Fibroblast of pulmonary artery (primary cell): ENCODE results near the gene ITIH1.
"Not testable (repeated sequence)": the region's sequence is repeated elsewhere in the genome, so short reads cannot be mapped to it uniquely, and the experiment has no call there.

Source experiments
- DNase-seq: peaks from one replicate; pipeline ENCODE4 v3.0.0-alpha.2; 2010; ENCODE audit warnings: low read depth
- H3K4me3 ChIP-seq: replicated peaks from 2 replicates; pipeline ENCODE4 v1.5.1; 2011; ENCODE audit warnings: low read depth, mild to moderate bottlenecking, control low read depth, low read length, moderate library complexity
- CTCF ChIP-seq: IDR thresholded peaks from 2 replicates; pipeline ENCODE4 v1.5.1; 2011; ENCODE audit warnings: mild to moderate bottlenecking, control low read depth, low read length, inconsistent platforms; ENCODE audit errors: missing control alignments

Gene ITIH1, protein sequence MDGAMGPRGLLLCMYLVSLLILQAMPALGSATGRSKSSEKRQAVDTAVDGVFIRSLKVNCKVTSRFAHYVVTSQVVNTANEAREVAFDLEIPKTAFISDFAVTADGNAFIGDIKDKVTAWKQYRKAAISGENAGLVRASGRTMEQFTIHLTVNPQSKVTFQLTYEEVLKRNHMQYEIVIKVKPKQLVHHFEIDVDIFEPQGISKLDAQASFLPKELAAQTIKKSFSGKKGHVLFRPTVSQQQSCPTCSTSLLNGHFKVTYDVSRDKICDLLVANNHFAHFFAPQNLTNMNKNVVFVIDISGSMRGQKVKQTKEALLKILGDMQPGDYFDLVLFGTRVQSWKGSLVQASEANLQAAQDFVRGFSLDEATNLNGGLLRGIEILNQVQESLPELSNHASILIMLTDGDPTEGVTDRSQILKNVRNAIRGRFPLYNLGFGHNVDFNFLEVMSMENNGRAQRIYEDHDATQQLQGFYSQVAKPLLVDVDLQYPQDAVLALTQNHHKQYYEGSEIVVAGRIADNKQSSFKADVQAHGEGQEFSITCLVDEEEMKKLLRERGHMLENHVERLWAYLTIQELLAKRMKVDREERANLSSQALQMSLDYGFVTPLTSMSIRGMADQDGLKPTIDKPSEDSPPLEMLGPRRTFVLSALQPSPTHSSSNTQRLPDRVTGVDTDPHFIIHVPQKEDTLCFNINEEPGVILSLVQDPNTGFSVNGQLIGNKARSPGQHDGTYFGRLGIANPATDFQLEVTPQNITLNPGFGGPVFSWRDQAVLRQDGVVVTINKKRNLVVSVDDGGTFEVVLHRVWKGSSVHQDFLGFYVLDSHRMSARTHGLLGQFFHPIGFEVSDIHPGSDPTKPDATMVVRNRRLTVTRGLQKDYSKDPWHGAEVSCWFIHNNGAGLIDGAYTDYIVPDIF

DNA sequence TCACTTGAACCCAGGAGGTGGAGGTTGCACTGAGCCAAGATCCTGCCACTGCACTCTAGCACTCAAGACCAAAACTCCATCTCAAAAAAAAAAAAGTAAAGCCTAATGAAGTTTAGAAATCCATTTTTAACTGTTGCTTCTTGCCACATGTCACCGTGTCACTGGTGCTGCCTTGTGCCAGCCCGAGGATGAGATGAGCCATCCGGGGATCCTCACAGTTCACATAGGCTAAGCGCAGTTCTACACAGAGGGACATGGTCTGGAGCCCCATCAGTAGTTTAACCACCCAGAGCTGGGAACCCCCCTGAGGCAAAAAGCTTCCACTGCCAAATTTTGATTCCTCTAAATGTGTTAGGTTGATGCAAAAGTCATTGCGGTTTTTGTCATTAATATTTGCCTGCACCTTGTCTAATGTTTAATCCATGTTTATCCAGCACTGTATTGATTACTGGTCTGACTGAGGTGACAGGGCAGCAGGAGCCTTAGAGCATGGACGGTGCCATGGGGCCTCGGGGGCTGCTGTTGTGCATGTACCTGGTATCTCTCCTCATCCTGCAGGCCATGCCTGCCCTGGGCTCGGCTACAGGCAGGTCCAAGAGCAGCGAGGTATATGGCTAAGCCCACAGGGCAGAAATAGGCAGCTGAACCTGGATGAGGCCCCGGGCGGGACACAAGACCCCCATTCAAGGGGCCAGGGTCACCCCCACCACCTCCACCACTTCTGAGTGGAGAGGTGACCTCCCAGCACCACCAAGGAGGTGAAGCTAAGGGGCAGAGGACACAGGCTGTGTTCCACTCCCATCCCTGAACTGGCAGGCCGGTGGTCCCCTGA lies at the start of gene ITIH1:
Gene ITIH1 (plus strand): TSS at position 473 of the 832 bp plus-strand sequence. CDS start 17 bp downstream, at position 490.
- DNase-seq: no peak
- no peak within 1 kb of the TSS for H3K4me3 ChIP-seq
- TF ChIP-seq CTCF: no peak

DNA sequence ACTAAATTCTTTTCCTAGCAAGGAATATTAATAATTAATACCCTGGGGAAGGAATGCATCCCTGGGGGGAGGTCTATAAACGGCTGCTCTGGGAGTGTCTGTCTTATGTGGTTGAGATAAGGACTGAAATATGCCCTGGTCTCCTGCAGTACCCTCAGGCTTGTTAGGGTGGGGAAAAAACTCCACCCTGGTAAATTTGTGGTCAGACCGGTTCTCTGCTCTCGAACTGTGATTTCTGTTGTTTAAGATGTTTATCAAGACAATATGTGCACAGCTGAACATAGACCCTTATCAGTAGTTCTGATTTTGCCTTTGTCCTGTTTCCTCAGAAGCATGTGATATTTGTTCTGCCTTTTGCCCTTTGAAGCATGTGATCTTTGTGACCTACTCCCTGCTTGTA lies 48.6 kb upstream of the ITIH1 start:
- not testable (repeated sequence) for DNase-seq, H3K4me3 ChIP-seq

DNA sequence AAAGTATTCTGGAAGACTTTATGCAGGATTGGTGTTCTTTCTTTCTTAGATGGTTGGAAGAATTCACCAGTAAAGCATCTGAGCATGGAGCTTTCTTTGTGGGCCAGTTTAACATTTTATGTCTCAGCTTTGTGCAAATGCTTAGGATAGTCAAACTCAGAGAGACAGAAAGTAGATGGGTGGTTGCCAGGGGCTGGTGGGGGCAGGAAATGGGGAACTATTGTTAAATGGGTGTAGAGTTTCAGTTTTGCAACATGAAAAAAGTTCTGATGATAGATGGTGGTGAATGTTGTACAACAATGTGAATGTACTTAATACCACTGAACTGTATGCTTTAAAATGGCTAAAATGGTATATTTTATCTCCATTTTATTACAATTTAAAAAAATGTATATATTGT lies 46.7 kb upstream of the ITIH1 start:
- H3K4me3 ChIP-seq: no peak overlapping the region
- no peak for TF ChIP-seq CTCF
- peak; percentile 57 for DNase-seq

- TF ChIP-seq CTCF: no peak
- no peak for DNase-seq
- no peak overlapping the region for H3K4me3 ChIP-seq
Measured at GRCh38 chr3:52731590-52731989, 45.8 kb upstream of the ITIH1 start.

- no peak overlapping the region for H3K4me3 ChIP-seq
- no peak for TF ChIP-seq CTCF
- no peak for DNase-seq
Measured at GRCh38 chr3:52733256-52733891, 44.0 kb upstream of the ITIH1 start.

DNA sequence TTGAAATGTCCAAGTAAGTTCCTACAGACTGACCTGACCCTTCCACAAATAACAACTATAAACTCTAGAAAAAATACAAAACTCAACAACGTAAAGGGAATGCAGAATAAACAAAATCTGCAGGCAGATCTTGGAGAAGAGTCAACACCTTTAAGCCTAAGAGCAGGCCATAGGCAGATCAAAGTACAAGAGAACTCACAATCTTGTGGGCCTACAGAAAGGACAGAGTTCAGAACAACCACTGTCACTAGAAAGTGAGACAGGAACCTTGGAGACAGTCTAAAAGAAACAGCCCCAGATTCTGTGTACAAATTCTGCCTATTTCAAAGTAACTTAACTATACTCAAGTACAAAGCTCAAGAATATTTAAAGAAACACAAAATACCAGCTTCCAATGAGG lies 37.7 kb upstream of the ITIH1 start:
- no peak overlapping the region for H3K4me3 ChIP-seq
- no peak for DNase-seq
- no peak for TF ChIP-seq CTCF
